H1 (cell line): ENCODE results near the gene BCL11A. TPM values are rescaled to one million over a fixed set of nuclear protein-coding genes. Genes with fewer than 3 reads are reported as not detected.

ENCODE experiments used
- CTCF ChIA-PET: fragments of 300-600 bp; sonication (Branson Sonifier 250); formaldehyde crosslinking; loops from one replicate; lab custom pipeline; 2021; ENCODE audit not compliant: partially characterized antibody; lab: Charles Lee
- POLR2A ChIA-PET: fragments of 300-600 bp; sonication (Branson Sonifier 250); formaldehyde crosslinking; loops from one replicate; lab custom pipeline; 2021; ENCODE audit warnings: inconsistent platforms; ENCODE audit not compliant: partially characterized antibody; lab: Charles Lee
- DNase-seq, 2 experiments: peaks; one replicate each; pipeline versions ENCODE4 v3.0.0 to v3.0.0-alpha.2; 2010 to 2022; ENCODE audit warnings: low spot score in 2 of 2, low read depth in 1 of 2, mixed read lengths in 1 of 2
- FAIRE-seq: peaks from 2 replicates; lab custom pipeline; 2011; peaks lifted over from hg19 to GRCh38; lab: Jason Lieb, UNC
- H2AFZ ChIP-seq: 2 replicates; pipeline ENCODE4 v1.8.1; 2012; ENCODE audit warnings: low read length, inconsistent platforms
- H2AK5ac ChIP-seq: 2 replicates; pipeline ENCODE4 v1.6.1; 2013; ENCODE audit warnings: low read depth, low read length
- H2BK120ac ChIP-seq: replicated peaks from 2 replicates; pipeline ENCODE3; 2013; ENCODE audit warnings: low read depth, low read length, inconsistent platforms
- H2BK12ac ChIP-seq: 2 replicates; pipeline ENCODE4 v1.6.1; 2013; ENCODE audit warnings: low read depth, low read length
- H2BK15ac ChIP-seq: 2 replicates; pipeline ENCODE4 v1.6.1; 2013; ENCODE audit warnings: low read length
- H2BK20ac ChIP-seq: 2 replicates; pipeline ENCODE4 v1.6.1; 2013; ENCODE audit warnings: low read length
- H2BK5ac ChIP-seq: 2 replicates; pipeline ENCODE4 v1.6.1; 2013; ENCODE audit warnings: low read depth, low read length
- H3K14ac ChIP-seq: 2 replicates; pipeline ENCODE4 v1.6.1; 2013; ENCODE audit warnings: inconsistent platforms; ENCODE audit not compliant: insufficient read length
- H3K18ac ChIP-seq: 2 replicates; pipeline ENCODE4 v1.6.1; 2013; ENCODE audit warnings: low read length; ENCODE audit errors: extremely low read depth
- H3K23ac ChIP-seq: 2 replicates; pipeline ENCODE4 v1.6.1; 2013; ENCODE audit warnings: inconsistent platforms; ENCODE audit not compliant: insufficient read length
- H3K23me2 ChIP-seq: 2 replicates; pipeline ENCODE4 v1.6.1; 2013; ENCODE audit warnings: low read depth, low read length
- H3K27ac ChIP-seq: 2 replicates; pipeline ENCODE4 v1.6.1; 2011; ENCODE audit warnings: low read depth, low read length, inconsistent platforms
- H3K27me3 ChIP-seq, 4 experiments: replicated peaks in 1 of 4; 1 replicate in 1 of 4; 2 replicates in 3 of 4; pipeline versions ENCODE4 v1.6.1 to v1.8.1; 2011 to 2013; ENCODE audit warnings: low read length in 3 of 4, mild to moderate bottlenecking in 3 of 4, inconsistent platforms in 2 of 4, mixed read lengths in 2 of 4, moderate library complexity in 1 of 4; ENCODE audit not compliant: control insufficient read depth in 3 of 4, insufficient read depth in 3 of 4; ENCODE audit errors: extremely low read depth in 1 of 4
- H3K36me3 ChIP-seq, 4 experiments: 2 replicates each; pipeline versions ENCODE4 v1.6.1 to v1.8.1; 2011 to 2013; ENCODE audit warnings: mild to moderate bottlenecking in 4 of 4, low read length in 3 of 4, moderate library complexity in 2 of 4, control low read depth in 1 of 4, inconsistent platforms in 1 of 4; ENCODE audit not compliant: insufficient read depth in 4 of 4, control insufficient read depth in 2 of 4
- H3K4ac ChIP-seq: replicated peaks from 2 replicates; pipeline ENCODE3; 2013; ENCODE audit warnings: low read length, low read depth, mixed read lengths, inconsistent platforms; ENCODE audit not compliant: insufficient read length
- H3K4me1 ChIP-seq, 4 experiments: replicated peaks in 1 of 4; 1 replicate in 1 of 4; 2 replicates in 3 of 4; pipeline versions ENCODE4 v1.6.1 to v1.8.1; 2011 to 2013; ENCODE audit warnings: low read length in 3 of 4, inconsistent platforms in 2 of 4, mixed read lengths in 1 of 4; ENCODE audit not compliant: insufficient read depth in 4 of 4, control insufficient read depth in 3 of 4
- H3K4me2 ChIP-seq, 2 experiments: 2 replicates each; pipeline versions ENCODE4 v1.6.1 to v1.8.1; 2011 to 2013; ENCODE audit warnings: low read depth in 2 of 2, low read length in 2 of 2, control low read depth in 1 of 2, inconsistent platforms in 1 of 2, mild to moderate bottlenecking in 1 of 2; ENCODE audit not compliant: insufficient read depth in 1 of 2
- H3K4me3 ChIP-seq, 4 experiments: fragments of 200-600, 300-600 bp in 1 of 4; sonication (generic), shearing (Covaris generic), sonication (Bioruptor Twin) in 1 of 4; 2 replicates each; pipeline versions ENCODE4 v1.5.1 to v1.8.1; 2011 to 2016; ENCODE audit warnings: low read length in 4 of 4, low read depth in 3 of 4, control low read depth in 2 of 4, inconsistent platforms in 2 of 4, mild to moderate bottlenecking in 2 of 4, mixed read lengths in 1 of 4, moderate library complexity in 1 of 4; ENCODE audit not compliant: insufficient read depth in 2 of 4; ENCODE audit errors: extremely low read depth in 1 of 4
- H3K56ac ChIP-seq: replicated peaks from 2 replicates; pipeline ENCODE3; 2013; ENCODE audit warnings: low read depth, mild to moderate bottlenecking, mixed read lengths, low read length, inconsistent platforms; ENCODE audit not compliant: insufficient read length
- H3K79me1 ChIP-seq: 2 replicates; pipeline ENCODE4 v1.6.1; 2013; ENCODE audit warnings: low read depth, low read length, control low read depth
- H3K79me2 ChIP-seq, 2 experiments: 2 replicates each; pipeline versions ENCODE4 v1.6.1 to v1.8.1; 2012 to 2013; ENCODE audit warnings: low read length in 2 of 2, mild to moderate bottlenecking in 2 of 2, inconsistent platforms in 1 of 2; ENCODE audit not compliant: insufficient read depth in 2 of 2, control insufficient read depth in 1 of 2
- H3K9ac ChIP-seq, 4 experiments: replicated peaks in 1 of 4; 1 replicate in 1 of 4; 2 replicates in 3 of 4; pipeline versions ENCODE4 v1.6.1 to v1.8.1; 2011 to 2013; ENCODE audit warnings: low read depth in 3 of 4, low read length in 3 of 4, control low read depth in 2 of 4, mild to moderate bottlenecking in 2 of 4, moderate library complexity in 2 of 4, inconsistent platforms in 1 of 4; ENCODE audit errors: extremely low read depth in 1 of 4
- H3K9me3 ChIP-seq, 2 experiments: 2 replicates each; pipeline versions ENCODE4 v1.6.1 to v1.8.1; 2012 to 2013; ENCODE audit warnings: mild to moderate bottlenecking in 2 of 2, moderate library complexity in 2 of 2, control low read depth in 1 of 2, inconsistent platforms in 1 of 2, low read depth in 1 of 2, low read length in 1 of 2, mixed read lengths in 1 of 2; ENCODE audit not compliant: insufficient read depth in 2 of 2
- H4K20me1 ChIP-seq, 2 experiments: replicated peaks in 1 of 2; 2 replicates each; pipeline versions ENCODE3 to v1.8.1; 2011 to 2013; ENCODE audit warnings: inconsistent platforms in 2 of 2, low read length in 2 of 2, mild to moderate bottlenecking in 1 of 2; ENCODE audit not compliant: insufficient read depth in 2 of 2, control insufficient read depth in 1 of 2
- H4K5ac ChIP-seq: 2 replicates; pipeline ENCODE4 v1.6.1; 2013; ENCODE audit warnings: low read length, low read depth, mixed read lengths, inconsistent platforms; ENCODE audit not compliant: insufficient read length
- H4K8ac ChIP-seq: 2 replicates; pipeline ENCODE4 v1.8.0; 2013; ENCODE audit warnings: mild to moderate bottlenecking, moderate library complexity, low read length, inconsistent platforms; ENCODE audit not compliant: insufficient read depth; ENCODE audit errors: extremely low read depth
- H4K91ac ChIP-seq: replicated peaks from 2 replicates; pipeline ENCODE3; 2013; ENCODE audit warnings: low read length, mixed read lengths, inconsistent platforms; ENCODE audit not compliant: insufficient read length
- CBX5 ChIP-seq: fragments of 300-800, 300-1000 bp; sonication (generic); IDR thresholded peaks from 2 replicates; pipeline ENCODE4 v1.7.1; 2016; ENCODE audit warnings: antibody characterized with exemption, low read length, low read depth
- KDM1A ChIP-seq: fragments of 200-600, 300-600 bp; sonication (generic); IDR thresholded peaks from 2 replicates; pipeline ENCODE4 v1.7.1; 2016; ENCODE audit warnings: mild to moderate bottlenecking, low read length, borderline replicate concordance
- POU5F1 ChIP-seq: IDR thresholded peaks from 2 replicates; pipeline ENCODE4 v1.6.1; 2011; ENCODE audit warnings: low read depth, mild to moderate bottlenecking, low read length, moderate library complexity
- SAP30 ChIP-seq: fragments of 300-600 bp; sonication (generic); IDR thresholded peaks from 2 replicates; pipeline ENCODE4 v1.7.1; 2012; ENCODE audit warnings: low read length, moderate library complexity, mild to moderate bottlenecking, inconsistent platforms; ENCODE audit not compliant: insufficient read depth, insufficient replicate concordance
- WGBS, 2 experiments: shearing (Covaris generic) in 1 of 2; methylation state at CpG; one replicate each; pipeline versions ENCODE4 v1.1.6 to v1.1.7; 2013 to 2015; ENCODE audit warnings: low lambda C conversion rate in 2 of 2, mixed read lengths in 2 of 2, inconsistent platforms in 1 of 2, low coverage in 1 of 2, missing lambda C conversion rate in 1 of 2; ENCODE audit not compliant: insufficient replicate concordance in 2 of 2, insufficient coverage in 1 of 2, insufficient read length in 1 of 2; ENCODE audit errors: extremely low coverage in 1 of 2, missing lambda C conversion rate in 1 of 2; 5-methylcytosine and 5-hydroxymethylcytosine counted together
- polyA plus RNA-seq, 7 experiments: library from polyadenylated mRNA; depleted of rRNA in 3 of 7; stranded (reverse) in 5 of 7; unstranded in 2 of 7; fragments of >200 nt in 5 of 7; fragments of 200-250 nt in 2 of 7; gene quantifications; 1 replicate in 5 of 7; 2 replicates in 1 of 7; 4 replicates in 1 of 7; pipeline versions ENCODE4 v1.2.1 to v1.2.3, GENCODE V29; 2011 to 2013; ENCODE audit warnings: missing spikeins in 2 of 7, mixed read lengths in 2 of 7
- total RNA-seq: library from RNA; stranded (reverse); fragmentation: NEBNext Ultra II Directional; extraction: Animal tissue kit (Norgen Biotek cat#: 25700); gene quantifications from 2 replicates; pipeline ENCODE4 v1.2.1, GENCODE V29; 2021

The BCL11A gene
- total and polyA plus RNA-seq, 2 of the 8 experiments (the other 6 are each of a cell fraction or from before 2014, with no cell fraction given): 11.9 to 59.3 TPM

DNA sequence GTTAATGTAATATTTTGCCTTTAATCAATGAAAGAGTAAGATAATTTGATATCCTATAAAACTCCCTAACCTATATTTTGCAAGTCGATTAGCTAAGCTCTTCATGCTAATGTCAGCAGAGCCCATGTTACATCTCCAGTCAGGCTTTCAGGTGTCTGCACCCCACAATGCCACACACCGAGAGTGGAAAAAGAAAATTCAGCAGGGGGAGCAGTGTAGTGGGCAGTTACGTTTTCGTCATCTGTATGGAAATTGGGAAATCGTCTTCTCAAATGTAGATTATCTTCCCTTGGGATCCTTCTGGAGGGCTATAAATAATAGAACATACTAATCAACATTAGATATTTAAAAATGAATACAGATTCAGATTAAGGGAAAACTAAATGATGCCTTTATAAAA lies 66.3 kb downstream of the BCL11A start:
- Histone ChIP-seq H3K4me1 (peaks cover 7 to 17% (median 10%) of the 10 kb centered on the region in 4 experiments), H3K56ac (no peak overlapping the region), H3K79me2 (peaks cover 4 to 85% of the 10 kb centered on the region in 2 experiments; a peak in 3 of 4 replicates), H3K14ac (no peak overlapping the region), H3K18ac (no peak overlapping the region), H3K27ac (no peak overlapping the region), H3K23ac (no peak overlapping the region), H3K9ac (no peak overlapping the region), H4K8ac (no peak overlapping the region), H3K27me3 (no peaks in the 10 kb centered on the region), H2BK20ac (no peak overlapping the region), H3K4me2 (no peak overlapping the region), H3K23me2 (no peaks in the 10 kb centered on the region), H3K4me3 (no peak overlapping the region), H4K91ac (no peak overlapping the region), H2AFZ (no peak overlapping the region), H2AK5ac (no peak overlapping the region), H4K20me1 (peaks cover 7 to 15% of the 10 kb centered on the region in 2 experiments), H2BK120ac (no peak overlapping the region), H2BK15ac (no peak overlapping the region), H4K5ac (no peak overlapping the region), H3K9me3 (no peaks in the 10 kb centered on the region), H2BK5ac (no peak overlapping the region), H3K4ac (no peak overlapping the region), H3K79me1 (peaks cover 8% of the 10 kb centered on the region), H3K36me3 (peaks cover 0 to 12% (median 3%) of the 10 kb centered on the region in 4 experiments; a peak in 6 of 8 replicates), H2BK12ac (no peak overlapping the region)
- DNase-seq (no peak), FAIRE-seq (no peak)
- ChIA-PET POLR2A (no interaction called here), CTCF (interaction anchor here (1.2 kb wide), 1 partner anchor 150 kb away, joined by 3 read pairs; no protein-coding TSS in a partner anchor)
- WGBS, 2 experiments: 86% methylated on average over 5 of the region's 5 CpGs; no CpG with 5 or more reads in 1 of the 2 experiments
- TF ChIP-seq KDM1A (no peak), POU5F1 (no peak), SAP30 (no peak), CBX5 (no peak)
